Thyroid gland (tissue), 4 donors: ENCODE data around the gene IFI27. TPM values are rescaled to one million over a fixed set of nuclear protein-coding genes. Genes with fewer than 3 reads are reported as not detected.

Source experiments
- DNase-seq, 2 donors: peaks; one replicate each; pipeline ENCODE4 v3.0.0-alpha.2; 2019
- H3K27ac ChIP-seq, 3 donors: fragments of 200-600 bp; sonication (generic); 1 replicate in 2 of 3; 2 replicates in 1 of 3; pipeline ENCODE4 v1.5.1; 2016 to 2019; ENCODE audit warnings: mild to moderate bottlenecking in 1 of 3, moderate library complexity in 1 of 3
- H3K27me3 ChIP-seq: fragments of 200-600 bp; sonication (generic); one replicate; pipeline ENCODE4 v1.5.1; 2019
- H3K36me3 ChIP-seq, 2 donors: fragments of 200-600 bp; sonication (generic); one replicate each; pipeline ENCODE4 v1.5.1; 2016 to 2019
- H3K4me1 ChIP-seq, 2 donors: fragments of 200-600 bp; sonication (generic); one replicate each; pipeline ENCODE4 v1.5.1; 2017 to 2019
- H3K4me3 ChIP-seq, 3 donors: fragments of 200-600 bp; sonication (generic); replicated peaks in 1 of 3; 1 replicate in 2 of 3; 2 replicates in 1 of 3; pipeline ENCODE4 v1.5.1; 2016; ENCODE audit warnings: mild to moderate bottlenecking in 1 of 3
- H3K9me3 ChIP-seq: fragments of 200-600 bp; sonication (generic); one replicate; pipeline ENCODE4 v1.5.1; 2017
- CTCF ChIP-seq, 6 experiments: fragments of 200-600 bp in 3 of 6; fragments of 450-650 bp in 3 of 6; sonication (generic) in 3 of 6; IDR thresholded peaks; one replicate each; pipeline ENCODE4 v1.5.1; 2016 to 2019; ENCODE audit warnings: antibody characterized with exemption in 6 of 6, mild to moderate bottlenecking in 2 of 6, inconsistent platforms in 1 of 6, moderate library complexity in 1 of 6
- POLR2A ChIP-seq, 2 donors: fragments of 450-650 bp; IDR thresholded peaks; one replicate each; pipeline ENCODE4 v1.6.1; 2017; ENCODE audit warnings: antibody characterized with exemption in 2 of 2, mild to moderate bottlenecking in 2 of 2, moderate library complexity in 1 of 2
- WGBS, 2 donors: methylation state at CpG; one replicate each; pipeline ENCODE4 v1.1.5; 2017; 5-methylcytosine and 5-hydroxymethylcytosine counted together
- intact Hi-C: fragments of 100-400 bp; cut with DNase I; formaldehyde crosslinking; loops from one replicate; pipeline ENCODE4 v1.15.1; 2023
- total RNA-seq, 4 donors: library from RNA; depleted of rRNA; stranded (reverse); fragments of >200 nt; gene quantifications; one replicate each; pipeline ENCODE4 v1.2.3, GENCODE V29; 2016

Gene IFI27
- total RNA-seq, 4 donors from 2014 or later, result 40.8 to 111 (median 81.3) TPM

- intact Hi-C loops, result no loop called here
- no peaks in the 10 kb centered on the region for H3K36me3 ChIP-seq
- no peak for TF ChIP-seq POLR2A (IDR thresholded peaks at IDR 0.05)
- no peak for TF ChIP-seq CTCF (IDR thresholded peaks at IDR 0.05)
- WGBS, 2 donors, result 78 to 90% methylated on average over 14 to 19 of the region's 20 CpGs
- H3K27me3 ChIP-seq, result no peaks in the 10 kb centered on the region
- DNase-seq, result no peak
- peaks cover 0 to 19% of the 10 kb centered on the region in 2 donors for H3K4me1 ChIP-seq
- no peaks in the 10 kb centered on the region for H3K9me3 ChIP-seq
- peak overlapping the region in 1 of 3 donors; percentile 23 for H3K4me3 ChIP-seq
- peak overlapping the region; percentile 27 to 77 (median 67) for H3K27ac ChIP-seq
Measured at GRCh38 chr14:94111276-94112095, 950 bp downstream of the IFI27 start.

GRCh38 chr14:94112513-94113063, 2.1 kb downstream of the IFI27 start:
- intact Hi-C loops, result no loop called here
- Histone ChIP-seq H3K36me3 (no peaks in the 10 kb centered on the region), H3K4me3 (no peak overlapping the region), H3K27me3 (no peaks in the 10 kb centered on the region), H3K4me1 (peaks cover 0 to 19% of the 10 kb centered on the region in 2 donors), H3K9me3 (no peaks in the 10 kb centered on the region), H3K27ac (peak overlapping the region in 1 of 3 donors; percentile 77)
- TF ChIP-seq CTCF (IDR thresholded peaks at IDR 0.05) (no peak), POLR2A (IDR thresholded peaks at IDR 0.05) (no peak)
- no peak for DNase-seq
- WGBS, 2 donors, result 88 to 90% methylated on average over 6 of the region's 6 CpGs

GRCh38 chr14:94113073-94113472, 2.5 kb downstream of the IFI27 start:
- 76 to 83% methylated on average over 7 of the region's 7 CpGs for WGBS, 2 donors
- Histone ChIP-seq H3K9me3 (no peaks in the 10 kb centered on the region), H3K27ac (peak overlapping the region in 1 of 3 donors; percentile 70), H3K36me3 (no peaks in the 10 kb centered on the region), H3K4me1 (peaks cover 0 to 19% of the 10 kb centered on the region in 2 donors), H3K27me3 (no peaks in the 10 kb centered on the region), H3K4me3 (no peak overlapping the region)
- no peak for DNase-seq
- TF ChIP-seq CTCF (IDR thresholded peaks at IDR 0.05), result no peak
- no peak for TF ChIP-seq POLR2A (IDR thresholded peaks at IDR 0.05)
- intact Hi-C loops, result no loop called here

- 50 to 55% methylated on average over 6 of the region's 6 CpGs for WGBS, 2 donors
- peak in 1 of 2 donors; percentile 29 for DNase-seq
- H3K9me3 ChIP-seq, result no peaks in the 10 kb centered on the region
- H3K27ac ChIP-seq, result peak overlapping the region in 2 of 3 donors; percentile 41 to 70
- no peak for TF ChIP-seq CTCF (IDR thresholded peaks at IDR 0.05)
- no peak for TF ChIP-seq POLR2A (IDR thresholded peaks at IDR 0.05)
- no peaks in the 10 kb centered on the region for H3K36me3 ChIP-seq
- no peaks in the 10 kb centered on the region for H3K27me3 ChIP-seq
- H3K4me3 ChIP-seq, result no peak overlapping the region
- H3K4me1 ChIP-seq, result peaks cover 0 to 19% of the 10 kb centered on the region in 2 donors
- intact Hi-C loops, result no loop called here
Measured at GRCh38 chr14:94113490-94113889, 3.0 kb downstream of the IFI27 start.
